GM21360 (cell line): ENCODE data around the gene PPP2R2D.
"Not testable (repeated sequence)": the region's sequence is repeated elsewhere in the genome, so short reads cannot be mapped to it uniquely, and the experiment has no call there.

Source experiments
- ATAC-seq: cut with Tn5 transposase; IDR thresholded peaks from one replicate; pipeline ENCODE4 v1.9.1; 2021; ENCODE audit warnings: mild to moderate bottlenecking, moderate library complexity; ENCODE audit not compliant: unreplicated experiment

Gene PPP2R2D

GRCh38 chr10:131905603-131906268 is 4.9 kb downstream of the PPP2R2D start:
- no peak for ATAC-seq

- ATAC-seq: no peak
Measured at GRCh38 chr10:131906269-131906639, 5.4 kb downstream of the PPP2R2D start.

DNA sequence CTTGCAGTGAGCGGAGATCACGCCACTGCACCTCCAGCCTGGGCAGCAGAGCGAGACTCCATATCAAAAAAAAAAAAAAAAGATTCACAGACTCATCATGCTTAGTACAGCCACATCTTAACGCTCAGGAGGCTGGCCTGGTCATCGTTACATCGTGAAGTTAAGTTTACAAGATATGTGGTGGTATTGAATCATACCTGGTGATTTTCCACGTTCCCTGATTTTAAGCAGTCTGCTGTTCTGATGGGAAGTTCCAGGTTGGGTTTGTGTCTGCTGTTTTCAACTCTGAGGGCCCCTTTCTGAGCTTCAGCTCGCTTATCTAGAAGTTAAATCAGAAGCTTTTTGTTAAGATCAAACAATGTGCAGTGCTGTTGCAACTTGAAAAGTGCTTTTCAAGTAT is 6.9 kb downstream of the PPP2R2D start:
- no peak for ATAC-seq

DNA sequence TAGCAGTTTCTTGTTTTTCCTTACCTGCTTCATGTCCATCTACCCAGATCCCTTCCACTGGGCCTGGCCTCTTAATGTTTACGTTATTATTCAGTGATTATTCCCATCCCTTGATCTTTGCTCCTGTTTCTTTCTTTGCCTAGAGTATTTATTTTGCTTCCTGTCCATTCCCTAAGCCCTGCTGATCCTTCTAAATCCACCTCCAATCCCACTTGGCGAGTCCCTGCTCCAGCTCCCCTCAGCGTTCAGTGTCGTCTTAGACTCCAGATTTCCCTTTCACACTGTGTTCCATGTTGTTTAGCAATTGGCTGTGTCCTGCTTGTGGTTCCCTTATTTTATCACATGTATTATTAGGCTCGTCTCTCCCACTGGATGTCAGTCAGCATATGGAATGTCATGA is 7.3 kb downstream of the PPP2R2D start:
- ATAC-seq: no peak

DNA sequence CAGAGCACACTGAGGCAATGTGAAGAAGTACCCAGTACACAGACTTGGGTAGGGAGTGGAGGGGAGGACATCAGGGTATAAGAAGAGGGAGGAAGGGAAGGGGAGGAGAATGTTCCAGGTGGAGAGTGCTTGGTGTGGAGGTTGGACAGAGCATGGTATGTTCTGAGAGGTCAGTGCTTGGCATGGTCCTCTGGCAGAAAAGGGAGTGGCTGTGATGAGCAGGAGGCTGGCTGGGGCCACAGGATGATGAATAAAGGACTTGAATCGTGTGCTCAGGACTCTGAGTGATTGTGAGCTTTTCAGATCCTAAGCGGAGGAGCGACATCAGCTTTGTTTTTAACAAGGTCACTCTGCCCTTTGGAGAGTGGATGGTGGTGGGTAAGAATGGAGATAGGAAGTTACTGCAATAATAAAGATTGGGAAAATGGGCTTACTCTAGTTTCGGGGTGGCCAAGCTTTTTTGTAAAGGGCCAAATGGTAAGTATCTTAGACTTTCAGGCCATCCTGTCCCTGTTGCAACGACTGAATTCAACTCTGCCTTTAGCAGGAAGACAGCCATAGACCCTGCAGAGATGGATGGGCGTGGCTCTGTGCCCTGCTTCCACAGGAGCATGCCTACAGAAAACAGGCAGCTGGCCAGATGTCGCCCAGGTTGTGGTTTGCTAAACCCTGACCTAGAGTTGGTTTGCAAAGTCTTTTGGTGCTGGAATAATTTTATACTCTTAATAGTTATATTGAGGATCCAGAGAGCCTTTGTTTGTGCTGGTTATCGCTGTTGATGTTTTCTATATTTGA is 8.4 kb downstream of the PPP2R2D start:
- ATAC-seq: no peak

- ATAC-seq: no peak
Measured at GRCh38 chr10:131909929-131910328, 9.1 kb downstream of the PPP2R2D start.

- ATAC-seq: no peak
Measured at GRCh38 chr10:131910663-131911314, 10.0 kb downstream of the PPP2R2D start.

GRCh38 chr10:131911451-131911850 is 10.6 kb downstream of the PPP2R2D start:
- no peak for ATAC-seq

DNA sequence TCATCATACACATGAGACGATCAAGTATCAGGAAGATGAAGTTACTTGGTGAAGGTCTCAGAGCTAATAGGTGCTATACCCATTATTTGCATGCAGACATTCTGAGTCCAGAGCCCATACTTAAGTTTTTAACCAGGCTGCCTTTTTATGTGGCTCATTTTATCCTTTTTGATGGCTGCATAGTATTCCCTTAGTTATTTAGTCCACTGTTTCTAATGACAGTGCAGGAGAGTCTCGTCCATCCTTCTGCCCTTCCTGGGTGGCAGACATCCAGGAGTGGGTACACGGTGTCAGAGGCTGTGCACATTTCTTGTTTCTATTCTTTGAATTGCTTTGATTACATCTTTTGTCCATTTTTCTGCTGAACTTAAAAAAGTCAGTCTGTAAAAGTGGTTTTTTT is 11.8 kb downstream of the PPP2R2D start:
- no peak for ATAC-seq

- no peak for ATAC-seq
Measured at GRCh38 chr10:131915484-131915883, 14.7 kb downstream of the PPP2R2D start.

DNA sequence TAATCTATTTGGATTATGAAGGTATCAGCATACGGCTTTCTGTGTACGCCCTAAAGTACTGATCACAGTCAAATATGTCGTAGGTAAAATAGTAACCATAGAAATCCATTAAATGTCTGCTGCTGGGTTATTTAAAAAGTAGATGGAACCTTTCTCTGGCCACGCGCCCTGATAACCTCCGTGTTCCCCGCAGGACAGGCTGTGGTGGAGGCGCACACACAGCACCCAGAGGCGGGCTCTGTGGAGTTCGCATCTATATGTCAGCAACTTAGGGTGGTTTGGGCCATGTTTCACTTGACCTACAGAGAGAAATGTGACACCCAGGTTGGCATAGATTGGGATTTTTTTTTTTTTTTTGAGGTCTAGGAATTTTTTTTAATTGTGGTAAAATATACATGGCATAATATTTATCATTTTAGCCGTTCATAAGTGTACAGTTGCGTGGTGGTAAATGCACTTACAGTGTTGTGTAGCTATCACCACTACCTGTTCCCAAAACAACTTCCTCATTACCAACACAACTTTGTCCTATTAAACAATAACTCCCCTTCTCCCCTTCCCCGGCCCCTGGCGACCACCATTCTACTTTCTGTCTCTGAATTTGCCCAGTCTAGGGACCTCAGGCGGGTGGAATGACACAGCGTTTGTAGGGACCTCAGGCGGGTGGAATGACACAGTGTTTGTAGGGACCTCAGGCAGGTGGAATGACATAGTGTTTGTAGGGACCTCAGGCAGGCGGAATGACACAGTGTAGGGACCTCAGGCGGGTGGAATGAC is 15.4 kb downstream of the PPP2R2D start:
- no peak for ATAC-seq

- ATAC-seq: not testable (repeated sequence)
Measured at GRCh38 chr10:131916767-131917160, 16.0 kb downstream of the PPP2R2D start.

DNA sequence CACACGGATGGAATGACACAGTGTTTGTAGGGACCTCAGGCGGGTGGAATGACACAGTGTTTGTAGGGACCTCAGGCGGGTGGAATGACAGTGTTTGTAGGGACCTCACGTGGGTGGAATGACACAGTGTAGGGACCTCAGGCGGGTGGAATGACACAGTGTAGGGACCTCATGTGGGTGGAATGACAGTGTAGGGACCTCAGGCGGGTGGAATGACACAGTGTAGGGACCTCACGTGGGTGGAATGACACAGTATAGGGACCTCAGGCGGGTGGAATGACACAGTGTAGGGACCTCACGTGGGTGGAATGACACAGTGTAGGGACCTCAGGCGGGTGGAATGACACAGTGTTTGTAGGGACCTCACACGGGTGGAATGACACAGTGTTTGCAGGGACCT is 16.7 kb downstream of the PPP2R2D start:
- not testable (repeated sequence) for ATAC-seq

GRCh38 chr10:131919461-131919860 is 18.7 kb downstream of the PPP2R2D start:
- ATAC-seq: not testable (repeated sequence)

- ATAC-seq: no peak
Measured at GRCh38 chr10:131920151-131920550, 19.3 kb downstream of the PPP2R2D start.

DNA sequence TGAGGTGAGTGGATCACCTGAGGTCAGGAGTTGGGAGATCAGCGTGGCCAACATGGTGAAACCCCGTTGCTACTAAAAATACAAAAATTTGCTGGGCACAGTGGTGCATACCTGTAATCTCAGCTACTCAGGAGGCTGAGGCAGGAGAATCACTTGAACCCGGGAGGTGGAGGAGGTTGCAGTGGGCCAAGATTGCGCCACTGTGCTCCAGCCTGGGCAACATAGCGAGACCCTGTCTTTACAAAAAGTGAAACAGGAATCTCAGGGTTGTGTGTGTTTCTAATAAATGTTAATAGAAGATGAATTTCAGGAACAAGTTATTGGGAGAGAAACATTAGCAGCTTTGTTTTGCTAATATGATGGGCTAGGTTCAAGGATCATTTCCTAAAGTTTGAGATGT is 19.9 kb downstream of the PPP2R2D start:
- no peak for ATAC-seq

GRCh38 chr10:131921184-131921583 is 20.4 kb downstream of the PPP2R2D start:
- peak; percentile 82 for ATAC-seq

DNA sequence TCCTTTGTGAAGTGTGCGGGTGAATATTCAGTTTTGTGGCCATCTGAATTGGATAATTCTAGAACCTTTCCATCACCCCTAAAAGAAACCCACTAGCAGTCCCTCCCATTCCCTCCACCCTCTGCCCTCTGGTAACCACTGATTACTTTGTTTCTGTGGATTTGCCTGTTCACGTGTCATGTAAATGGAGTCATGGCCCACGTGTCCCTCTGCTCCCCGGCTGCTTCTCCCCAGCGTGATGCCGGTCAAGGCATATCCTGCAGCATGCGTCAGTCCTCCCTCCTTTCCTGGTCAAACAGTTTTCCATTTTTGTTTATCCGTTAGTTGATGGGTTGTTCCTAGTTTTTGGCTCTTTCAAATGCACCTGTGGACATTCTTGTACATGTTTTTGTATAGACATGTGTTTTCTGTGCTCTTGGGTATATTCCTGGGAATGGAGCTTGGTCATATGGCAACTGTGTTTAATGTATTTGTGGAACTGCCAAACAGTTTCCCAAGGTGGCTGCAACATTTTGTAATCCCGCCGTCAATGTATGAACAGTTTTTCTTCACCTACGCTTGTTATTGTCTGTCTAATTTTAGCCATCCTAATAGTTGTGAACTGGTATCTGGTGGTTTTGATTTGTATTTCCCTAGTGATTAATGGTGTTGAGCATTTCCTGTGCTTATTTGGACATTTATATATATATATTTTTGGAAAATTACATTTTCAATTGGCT is 22.4 kb downstream of the PPP2R2D start:
- ATAC-seq: no peak

DNA sequence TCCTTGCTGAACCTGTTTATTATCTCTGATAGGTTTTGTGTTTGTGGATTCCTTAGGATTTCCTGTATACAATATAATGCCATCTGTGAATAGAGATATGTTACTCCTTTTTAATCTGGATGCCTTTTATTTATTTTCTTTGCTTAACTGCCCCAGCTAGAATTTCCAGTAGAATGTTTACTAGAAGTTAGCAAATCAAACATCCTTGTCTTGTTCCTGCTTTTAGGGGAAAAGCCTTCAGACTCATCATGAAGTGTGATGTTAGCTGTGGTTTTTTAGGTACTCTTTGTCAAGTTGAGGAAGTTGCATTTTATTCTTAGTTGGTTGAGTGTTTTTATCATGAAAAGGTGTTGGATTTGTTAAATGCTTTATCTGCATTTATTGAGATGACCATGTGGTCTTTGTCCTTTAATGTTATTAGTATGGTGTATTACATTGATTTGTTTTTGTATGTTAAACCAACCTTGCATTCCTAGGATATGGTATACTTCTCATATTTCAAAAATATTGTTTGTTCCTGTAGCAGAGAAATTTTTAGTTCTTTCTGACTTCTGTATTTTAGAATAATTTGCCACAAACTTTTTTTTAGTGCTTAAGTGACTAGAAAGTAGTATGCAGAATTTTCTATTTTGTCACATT is 24.3 kb downstream of the PPP2R2D start:
- ATAC-seq: no peak

- ATAC-seq: no peak
Measured at GRCh38 chr10:131925716-131926115, 24.9 kb downstream of the PPP2R2D start.
